ENCODE data around the gene VSTM5. TPM values are rescaled to one million over a fixed set of nuclear protein-coding genes. Genes with fewer than 3 reads are reported as not detected.

Gene VSTM5
- total RNA-seq, 1 donor = 0.36 TPM

DNA sequence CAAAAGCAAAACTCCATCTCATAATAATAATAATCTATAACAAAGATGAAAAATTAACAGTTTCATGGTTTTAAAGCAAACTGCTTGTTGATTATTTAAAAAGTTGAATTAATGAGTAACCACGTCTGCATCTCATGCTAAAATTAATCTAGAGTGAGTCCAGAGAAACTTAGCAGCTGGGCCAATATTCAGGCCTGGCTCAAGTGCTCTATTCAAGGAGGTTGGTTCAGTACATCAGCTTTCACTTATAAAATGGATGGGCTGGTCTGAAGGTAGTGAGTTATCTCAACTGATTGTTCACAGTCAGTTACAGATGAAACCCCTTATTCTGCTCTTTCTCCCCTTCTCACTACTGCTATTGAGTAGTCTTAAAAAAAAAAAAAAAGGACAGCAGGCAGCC is 23.1 kb downstream of the VSTM5 start:
- no peak overlapping the region for H3K4me3 ChIP-seq (ENCODE audit: insufficient read depth, low read length)
- no peaks in the 10 kb centered on the region for H3K27me3 ChIP-seq (ENCODE audit: insufficient read depth, low read length)
- H3K27ac ChIP-seq (ENCODE audit: low read depth, low read length) = no peak overlapping the region
- no peak overlapping the region for H3K4me2 ChIP-seq (ENCODE audit: insufficient read depth, low read length)
- no peaks in the 10 kb centered on the region for H3K4me1 ChIP-seq (ENCODE audit: insufficient read depth, low read length)
- H4K20me1 ChIP-seq (ENCODE audit: insufficient read depth, low read length) = no peaks in the 10 kb centered on the region
- DNase-seq (ENCODE audit: insufficient read length, low spot score, missing footprints) = no peak
- TF ChIP-seq, protein P1, sequence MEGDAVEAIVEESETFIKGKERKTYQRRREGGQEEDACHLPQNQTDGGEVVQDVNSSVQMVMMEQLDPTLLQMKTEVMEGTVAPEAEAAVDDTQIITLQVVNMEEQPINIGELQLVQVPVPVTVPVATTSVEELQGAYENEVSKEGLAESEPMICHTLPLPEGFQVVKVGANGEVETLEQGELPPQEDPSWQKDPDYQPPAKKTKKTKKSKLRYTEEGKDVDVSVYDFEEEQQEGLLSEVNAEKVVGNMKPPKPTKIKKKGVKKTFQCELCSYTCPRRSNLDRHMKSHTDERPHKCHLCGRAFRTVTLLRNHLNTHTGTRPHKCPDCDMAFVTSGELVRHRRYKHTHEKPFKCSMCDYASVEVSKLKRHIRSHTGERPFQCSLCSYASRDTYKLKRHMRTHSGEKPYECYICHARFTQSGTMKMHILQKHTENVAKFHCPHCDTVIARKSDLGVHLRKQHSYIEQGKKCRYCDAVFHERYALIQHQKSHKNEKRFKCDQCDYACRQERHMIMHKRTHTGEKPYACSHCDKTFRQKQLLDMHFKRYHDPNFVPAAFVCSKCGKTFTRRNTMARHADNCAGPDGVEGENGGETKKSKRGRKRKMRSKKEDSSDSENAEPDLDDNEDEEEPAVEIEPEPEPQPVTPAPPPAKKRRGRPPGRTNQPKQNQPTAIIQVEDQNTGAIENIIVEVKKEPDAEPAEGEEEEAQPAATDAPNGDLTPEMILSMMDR (IDR thresholded peaks at IDR 0.05; ENCODE audit: extremely low read depth, low read depth, low read length) = no peak
- H3K79me2 ChIP-seq (ENCODE audit: insufficient read depth, low read length) = no peaks in the 10 kb centered on the region
- H3K9me3 ChIP-seq (ENCODE audit: low read depth, low read length) = no peaks in the 10 kb centered on the region
- H3K36me3 ChIP-seq (ENCODE audit: insufficient read depth, low read length) = no peaks in the 10 kb centered on the region
- H2AFZ ChIP-seq (ENCODE audit: low read length) = no peak overlapping the region

DNA sequence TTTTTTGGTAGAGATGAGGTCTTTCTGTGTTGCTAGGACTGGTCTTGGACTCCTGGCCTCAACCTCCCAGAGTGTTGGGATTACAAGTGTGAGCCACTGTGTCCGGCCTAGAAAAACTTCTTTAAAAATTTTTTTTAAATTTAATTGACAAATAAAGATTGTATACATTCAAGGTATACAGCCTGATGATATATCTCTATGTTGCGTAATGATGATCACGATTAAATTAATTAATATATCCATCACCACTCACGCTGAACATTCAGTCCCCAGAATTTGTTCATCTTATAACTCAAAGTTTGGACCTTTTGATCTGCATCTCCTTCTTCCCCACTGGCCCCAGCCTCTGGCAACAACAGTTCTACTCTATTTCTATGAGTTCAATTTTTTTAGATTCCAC is 27.2 kb downstream of the VSTM5 start:
- H3K4me3 ChIP-seq (ENCODE audit: insufficient read depth, low read length) = no peak overlapping the region
- no peak overlapping the region for H2AFZ ChIP-seq (ENCODE audit: low read length)
- no peaks in the 10 kb centered on the region for H3K9me3 ChIP-seq (ENCODE audit: low read depth, low read length)
- no peaks in the 10 kb centered on the region for H3K79me2 ChIP-seq (ENCODE audit: insufficient read depth, low read length)
- DNase-seq (ENCODE audit: insufficient read length, low spot score, missing footprints) = no peak
- no peaks in the 10 kb centered on the region for H3K27me3 ChIP-seq (ENCODE audit: insufficient read depth, low read length)
- no peak overlapping the region for H3K4me2 ChIP-seq (ENCODE audit: insufficient read depth, low read length)
- TF ChIP-seq, protein P1 (IDR thresholded peaks at IDR 0.05; ENCODE audit: extremely low read depth, low read depth, low read length) = no peak
- H3K36me3 ChIP-seq (ENCODE audit: insufficient read depth, low read length) = no peaks in the 10 kb centered on the region
- H3K27ac ChIP-seq (ENCODE audit: low read depth, low read length) = no peak overlapping the region
- H4K20me1 ChIP-seq (ENCODE audit: insufficient read depth, low read length) = no peaks in the 10 kb centered on the region
- H3K4me1 ChIP-seq (ENCODE audit: insufficient read depth, low read length) = no peaks in the 10 kb centered on the region

DNA sequence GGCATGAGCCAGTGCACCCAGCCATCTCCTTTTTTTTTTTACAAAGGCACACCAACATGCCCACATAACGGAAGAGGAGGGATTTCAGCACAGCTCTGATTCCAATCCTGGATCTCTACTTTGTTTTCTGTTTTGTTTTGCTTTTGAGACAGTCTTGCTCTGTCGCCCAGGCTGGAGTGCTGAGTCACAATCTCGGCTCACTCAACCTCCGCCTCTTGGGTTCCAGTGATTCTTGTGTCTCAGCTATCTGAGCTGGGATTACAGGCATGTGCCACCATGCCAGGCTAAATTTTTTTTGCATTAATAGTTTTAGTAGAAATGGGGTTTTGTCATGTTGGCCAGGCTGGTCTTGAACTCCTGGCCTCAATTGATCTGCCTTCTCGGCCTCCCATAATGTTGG is 28.1 kb downstream of the VSTM5 start:
- H3K27ac ChIP-seq (ENCODE audit: low read depth, low read length) = no peak overlapping the region
- H2AFZ ChIP-seq (ENCODE audit: low read length) = no peak overlapping the region
- H4K20me1 ChIP-seq (ENCODE audit: insufficient read depth, low read length) = no peaks in the 10 kb centered on the region
- no peaks in the 10 kb centered on the region for H3K4me1 ChIP-seq (ENCODE audit: insufficient read depth, low read length)
- H3K79me2 ChIP-seq (ENCODE audit: insufficient read depth, low read length) = no peaks in the 10 kb centered on the region
- TF ChIP-seq, protein P1 (IDR thresholded peaks at IDR 0.05; ENCODE audit: extremely low read depth, low read depth, low read length) = no peak
- H3K4me2 ChIP-seq (ENCODE audit: insufficient read depth, low read length) = no peak overlapping the region
- H3K9me3 ChIP-seq (ENCODE audit: low read depth, low read length) = no peaks in the 10 kb centered on the region
- no peaks in the 10 kb centered on the region for H3K27me3 ChIP-seq (ENCODE audit: insufficient read depth, low read length)
- no peak overlapping the region for H3K4me3 ChIP-seq (ENCODE audit: insufficient read depth, low read length)
- no peak for DNase-seq (ENCODE audit: insufficient read length, low spot score, missing footprints)
- H3K36me3 ChIP-seq (ENCODE audit: insufficient read depth, low read length) = no peaks in the 10 kb centered on the region

DNA sequence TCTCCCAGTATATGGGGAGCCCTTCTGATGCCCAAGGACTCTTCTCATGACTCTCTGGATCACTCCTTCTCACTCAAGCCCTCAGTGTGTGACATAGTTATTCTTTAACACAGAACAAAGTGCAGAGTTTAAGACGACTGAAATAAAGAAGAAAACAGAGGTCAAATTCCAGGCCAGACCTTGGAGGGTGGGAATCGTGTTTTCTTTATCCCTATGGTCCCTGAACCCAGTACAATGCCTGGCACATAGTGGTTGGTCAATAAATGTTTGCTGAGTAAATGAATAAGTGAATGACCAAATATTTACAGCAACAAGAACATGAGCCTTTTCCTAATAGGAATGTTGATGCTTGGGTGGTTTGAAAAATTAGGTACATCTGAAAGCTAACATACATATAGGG is 28.8 kb downstream of the VSTM5 start:
- Histone ChIP-seq H3K27me3 (ENCODE audit: insufficient read depth, low read length) (no peaks in the 10 kb centered on the region), H3K4me3 (ENCODE audit: insufficient read depth, low read length) (no peak overlapping the region), H3K36me3 (ENCODE audit: insufficient read depth, low read length) (no peaks in the 10 kb centered on the region), H3K9me3 (ENCODE audit: low read depth, low read length) (no peaks in the 10 kb centered on the region), H3K4me2 (ENCODE audit: insufficient read depth, low read length) (no peak overlapping the region), H3K4me1 (ENCODE audit: insufficient read depth, low read length) (no peaks in the 10 kb centered on the region), H3K27ac (ENCODE audit: low read depth, low read length) (no peak overlapping the region), H3K79me2 (ENCODE audit: insufficient read depth, low read length) (no peaks in the 10 kb centered on the region), H4K20me1 (ENCODE audit: insufficient read depth, low read length) (no peaks in the 10 kb centered on the region), H2AFZ (ENCODE audit: low read length) (no peak overlapping the region)
- TF ChIP-seq, protein P1 (IDR thresholded peaks at IDR 0.05; ENCODE audit: extremely low read depth, low read depth, low read length) = no peak
- no peak for DNase-seq (ENCODE audit: insufficient read length, low spot score, missing footprints)
